ENCODE results near the gene THEMIS. TPM values are rescaled to one million over a fixed set of nuclear protein-coding genes. Genes with fewer than 3 reads are reported as not detected.

Gene THEMIS
- total and polyA plus RNA-seq, 10 of the 15 experiments (the other 5 are each of a cell fraction or from before 2014, with no cell fraction given) = 0.06 to 1.5 (median 0.08) TPM; not detected in 6

DNA sequence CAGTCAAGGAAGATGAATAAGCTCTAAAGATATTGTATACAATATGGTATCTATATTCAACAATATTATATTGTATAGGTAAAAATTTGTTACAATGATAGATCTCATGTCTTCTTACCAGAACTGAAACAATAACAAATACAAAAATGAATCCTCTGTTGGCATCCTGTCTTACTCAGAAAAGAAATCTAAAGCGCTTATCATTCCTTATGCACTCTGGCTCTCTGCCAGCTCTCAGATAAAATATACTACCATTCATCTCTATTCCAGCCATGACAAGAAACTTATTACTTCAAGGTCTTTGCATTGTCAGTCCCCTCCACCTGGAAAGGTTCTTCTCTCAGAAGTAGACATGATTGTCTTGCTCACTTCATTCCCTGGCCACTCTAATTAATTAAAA, 138.6 kb downstream of the THEMIS start:
- ATAC-seq (no peak), FAIRE-seq (no peak), DNase-seq (ENCODE audit: low read depth, low spot score) (no peak)
- BruUV-seq (replicated peaks) = no TSS peak
- Histone ChIP-seq H3K36me3 (ENCODE audit: control insufficient read depth in 2 of 2, insufficient read depth in 2 of 2, low read length in 1 of 2) (no peaks in the 10 kb centered on the region), H4K20me1 (ENCODE audit: control insufficient read depth, insufficient read depth) (no peaks in the 10 kb centered on the region), H3K27ac (ENCODE audit: control insufficient read depth, insufficient read depth) (no peak overlapping the region), H3K4me1 (ENCODE audit: control insufficient read depth, insufficient read depth, low read length) (no peaks in the 10 kb centered on the region), H2AFZ (ENCODE audit: control insufficient read depth, low read depth, low read length) (no peak overlapping the region), H3K27me3 (replicated peaks in 1 of 2; ENCODE audit: control insufficient read depth in 2 of 2, insufficient read depth in 2 of 2, low read length in 1 of 2) (no peaks in the 10 kb centered on the region), H3K9ac (ENCODE audit: control insufficient read depth, insufficient read depth, low read length) (no peak overlapping the region), H3K4me3 (no peak overlapping the region), H3K79me2 (ENCODE audit: control insufficient read depth, insufficient read depth, low read length) (no peaks in the 10 kb centered on the region), H3K9me3 (replicated peaks; ENCODE audit: control insufficient read depth, insufficient read depth, low read length) (no peaks in the 10 kb centered on the region), H3K4me2 (ENCODE audit: control insufficient read depth, insufficient read depth) (no peak overlapping the region)
- WGBS (ENCODE audit: insufficient coverage, insufficient replicate concordance, low lambda C conversion rate, missing lambda C conversion rate) = 50% methylated on average over 1 of the region's 1 CpG
- ChIA-PET SMC1A (ENCODE audit: uncharacterized antibody, unreplicated experiment) (no interaction called here), RAD21 (ENCODE audit: unreplicated experiment) (no interaction called here), CTCF (no interaction called here), POLR2A (no interaction called here)
- intact Hi-C loops (cut with micrococcal nuclease; ENCODE audit: unreplicated experiment) = no loop called here
- TF ChIP-seq IKZF2 (IDR thresholded peaks at IDR 0.05) (no peak), DPF2 (IDR thresholded peaks at IDR 0.05) (no peak), ATF7 (IDR thresholded peaks at IDR 0.05; ENCODE audit: low read depth) (no peak), NFYA (IDR thresholded peaks at IDR 0.05; ENCODE audit: borderline replicate concordance, low read depth, low read length) (no peak), BCL11A (IDR thresholded peaks at IDR 0.05; ENCODE audit: low read depth, low read length) (no peak), CTCF (IDR thresholded peaks at IDR 0.05 in 2 of 3, conservative IDR thresholded peaks at IDR 0.05 in 1 of 3; ENCODE audit: control insufficient read depth in 2 of 3, extremely low read depth in 1 of 3, insufficient read depth in 1 of 3, low read depth in 3 of 3, low read length in 3 of 3) (no peak)
- TF ChIP-seq, protein P1, sequence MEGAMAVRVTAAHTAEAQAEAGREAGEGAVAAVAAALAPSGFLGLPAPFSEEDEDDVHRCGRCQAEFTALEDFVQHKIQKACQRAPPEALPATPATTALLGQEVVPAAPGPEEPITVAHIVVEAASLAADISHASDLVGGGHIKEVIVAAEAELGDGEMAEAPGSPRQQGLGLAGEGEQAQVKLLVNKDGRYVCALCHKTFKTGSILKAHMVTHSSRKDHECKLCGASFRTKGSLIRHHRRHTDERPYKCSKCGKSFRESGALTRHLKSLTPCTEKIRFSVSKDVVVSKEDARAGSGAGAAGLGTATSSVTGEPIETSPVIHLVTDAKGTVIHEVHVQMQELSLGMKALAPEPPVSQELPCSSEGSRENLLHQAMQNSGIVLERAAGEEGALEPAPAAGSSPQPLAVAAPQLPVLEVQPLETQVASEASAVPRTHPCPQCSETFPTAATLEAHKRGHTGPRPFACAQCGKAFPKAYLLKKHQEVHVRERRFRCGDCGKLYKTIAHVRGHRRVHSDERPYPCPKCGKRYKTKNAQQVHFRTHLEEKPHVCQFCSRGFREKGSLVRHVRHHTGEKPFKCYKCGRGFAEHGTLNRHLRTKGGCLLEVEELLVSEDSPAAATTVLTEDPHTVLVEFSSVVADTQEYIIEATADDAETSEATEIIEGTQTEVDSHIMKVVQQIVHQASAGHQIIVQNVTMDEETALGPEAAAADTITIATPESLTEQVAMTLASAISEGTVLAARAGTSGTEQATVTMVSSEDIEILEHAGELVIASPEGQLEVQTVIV (IDR thresholded peaks at IDR 0.05; ENCODE audit: borderline replicate concordance, partially characterized antibody) = no peak
- TF ChIP-seq, protein P2, sequence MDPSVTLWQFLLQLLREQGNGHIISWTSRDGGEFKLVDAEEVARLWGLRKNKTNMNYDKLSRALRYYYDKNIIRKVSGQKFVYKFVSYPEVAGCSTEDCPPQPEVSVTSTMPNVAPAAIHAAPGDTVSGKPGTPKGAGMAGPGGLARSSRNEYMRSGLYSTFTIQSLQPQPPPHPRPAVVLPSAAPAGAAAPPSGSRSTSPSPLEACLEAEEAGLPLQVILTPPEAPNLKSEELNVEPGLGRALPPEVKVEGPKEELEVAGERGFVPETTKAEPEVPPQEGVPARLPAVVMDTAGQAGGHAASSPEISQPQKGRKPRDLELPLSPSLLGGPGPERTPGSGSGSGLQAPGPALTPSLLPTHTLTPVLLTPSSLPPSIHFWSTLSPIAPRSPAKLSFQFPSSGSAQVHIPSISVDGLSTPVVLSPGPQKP (IDR thresholded peaks at IDR 0.05; ENCODE audit: low read depth, low read length) = no peak
- in situ Hi-C loops (cut with MboI) = no loop called here

Data from GM12878 (cell line).